Caco-2 (cell line): ENCODE results near the gene TMEM131L. TPM values are rescaled to one million over a fixed set of nuclear protein-coding genes. Genes with fewer than 3 reads are reported as not detected.
A peak's percentile ranks its signal among the peaks of the same experiment; 100 is the strongest.
"Not testable (repeated sequence)": the region's sequence is repeated elsewhere in the genome, so short reads cannot be mapped to it uniquely, and the experiment has no call there.

ENCODE experiments used
- BruUV-seq: library from RNA; stranded (reverse); fragments of 400-500 nt; replicated peaks from 2 replicates; lab custom pipeline; 2021; lab: Mats Ljungman, UMichigan
- CTCF ChIA-PET: fragments of 300-600 bp; sonication (Branson Sonifier 250); formaldehyde crosslinking; loops from one replicate; lab custom pipeline; 2022; ENCODE audit warnings: antibody characterized with exemption; lab: Charles Lee
- POLR2A ChIA-PET: fragments of 300-600 bp; sonication (Branson Sonifier 250); formaldehyde crosslinking; loops from one replicate; lab custom pipeline; 2022; ENCODE audit warnings: antibody characterized with exemption; lab: Charles Lee
- DNase-seq, 2 experiments: peaks; one replicate each; pipeline versions ENCODE4 v3.0.0 to v3.0.0-alpha.2; 2020 to 2022
- H3K27me3 ChIP-seq: replicated peaks from 2 replicates; pipeline ENCODE4 v1.6.0; 2011; ENCODE audit warnings: low read length; ENCODE audit not compliant: control insufficient read depth, insufficient read depth
- H3K36me3 ChIP-seq: 2 replicates; pipeline ENCODE4 v1.5.1; 2011; ENCODE audit warnings: low read length; ENCODE audit not compliant: control insufficient read depth, insufficient read depth
- H3K4me1 ChIP-seq: fragments of 250-450 bp; sonication (Bioruptor Pico); 2 replicates; pipeline ENCODE4 v1.5.1; 2020; ENCODE audit warnings: mild to moderate bottlenecking
- H3K4me3 ChIP-seq: 2 replicates; pipeline ENCODE4 v1.5.1; 2011; ENCODE audit warnings: low read depth, mild to moderate bottlenecking, control low read depth, low read length
- H3K9me3 ChIP-seq: fragments of 250-450 bp; sonication (Bioruptor Pico); 2 replicates; pipeline ENCODE4 v1.5.1; 2020; ENCODE audit warnings: mild to moderate bottlenecking, moderate library complexity
- H3K27ac Mint-ChIP-seq: one replicate; pipeline ENCODE4 v1.8.0; 2022; ENCODE audit warnings: mixed read lengths; ENCODE audit not compliant: unreplicated experiment
- H3K27me3 Mint-ChIP-seq: one replicate; pipeline ENCODE4 v1.8.0; 2022; ENCODE audit warnings: mixed read lengths; ENCODE audit not compliant: insufficient read depth, unreplicated experiment
- H3K36me3 Mint-ChIP-seq: one replicate; pipeline ENCODE4 v1.8.0; 2022; ENCODE audit warnings: mild to moderate bottlenecking, mixed read lengths; ENCODE audit not compliant: insufficient read depth, unreplicated experiment
- H3K4me1 Mint-ChIP-seq: one replicate; pipeline ENCODE4 v1.8.0; 2022; ENCODE audit warnings: low read depth, mixed read lengths; ENCODE audit not compliant: unreplicated experiment
- H3K4me3 Mint-ChIP-seq: one replicate; pipeline ENCODE4 v1.8.0; 2022; ENCODE audit warnings: mild to moderate bottlenecking, moderate library complexity, mixed read lengths; ENCODE audit not compliant: unreplicated experiment
- H3K9me3 Mint-ChIP-seq: one replicate; pipeline ENCODE4 v1.8.0; 2022; ENCODE audit warnings: mixed read lengths; ENCODE audit not compliant: unreplicated experiment
- CTCF ChIP-seq, 2 experiments: fragments of 200-600 bp in 1 of 2; IDR thresholded peaks; 1 replicate in 1 of 2; 2 replicates in 1 of 2; pipeline versions ENCODE4 v1.5.1 to v1.8.0; 2011 to 2022; ENCODE audit warnings: antibody characterized with exemption in 1 of 2, control low read depth in 1 of 2, inconsistent platforms in 1 of 2, low read depth in 1 of 2, low read length in 1 of 2, mild to moderate bottlenecking in 1 of 2, moderate library complexity in 1 of 2; ENCODE audit not compliant: insufficient read depth in 1 of 2, severe bottlenecking in 1 of 2, unreplicated experiment in 1 of 2
- intact Hi-C: fragments of 100-400 bp; cut with micrococcal nuclease; formaldehyde crosslinking; loops from one replicate; pipeline ENCODE4 v1.10.0; 2022; ENCODE audit not compliant: unreplicated experiment
- total RNA-seq: library from RNA; stranded (reverse); gene quantifications from 2 replicates; pipeline ENCODE4 v1.2.3, GENCODE V29; 2022

Gene TMEM131L
- total RNA-seq, 1 experiment from 2014 or later = 20.8 TPM

GRCh38 chr4:153661908-153662307 is 195.7 kb downstream of the TMEM131L start:
- no peak for DNase-seq
- H3K4me1 Mint-ChIP-seq = peaks cover 5% of the 10 kb centered on the region
- no peak overlapping the region for H3K4me3 ChIP-seq
- TF ChIP-seq CTCF (IDR thresholded peaks at IDR 0.05; ENCODE audit: insufficient read depth in 1 of 2, low read depth in 1 of 2, low read length in 1 of 2, severe bottlenecking in 1 of 2, unreplicated experiment in 1 of 2) = no peak
- 0 out of 2 replicates have a peak, but pooled peaks cover 6% of the 10 kb centered on the region for H3K9me3 ChIP-seq
- H3K36me3 Mint-ChIP-seq = no peaks in the 10 kb centered on the region
- intact Hi-C loops = loop anchor here (2.0 kb wide), 1 partner anchor 61 kb away; no protein-coding TSS in a partner anchor
- H3K27me3 ChIP-seq = no peaks in the 10 kb centered on the region
- POLR2A ChIA-PET = no interaction called here
- peaks cover 13% of the 10 kb centered on the region for H3K4me1 ChIP-seq
- CTCF ChIA-PET = no interaction called here
- H3K9me3 Mint-ChIP-seq = peaks cover 21% of the 10 kb centered on the region
- BruUV-seq = no TSS peak
- no peak overlapping the region for H3K4me3 Mint-ChIP-seq
- H3K27ac Mint-ChIP-seq = no peak overlapping the region
- no peaks in the 10 kb centered on the region for H3K36me3 ChIP-seq
- no peaks in the 10 kb centered on the region for H3K27me3 Mint-ChIP-seq

GRCh38 chr4:153663667-153664066 is 197.5 kb downstream of the TMEM131L start:
- BruUV-seq = no TSS peak
- Histone ChIP-seq H3K27me3 (no peaks in the 10 kb centered on the region), H3K4me3 (no peak overlapping the region), H3K9me3 (0 out of 2 replicates have a peak, but pooled peaks cover 6% of the 10 kb centered on the region), H3K36me3 (no peaks in the 10 kb centered on the region), H3K4me1 (peaks cover 16% of the 10 kb centered on the region)
- DNase-seq = no peak
- Mint-ChIP-seq H3K4me3 (no peak overlapping the region), H3K9me3 (peaks cover 34% of the 10 kb centered on the region), H3K36me3 (no peaks in the 10 kb centered on the region), H3K27ac (no peak overlapping the region), H3K27me3 (no peaks in the 10 kb centered on the region), H3K4me1 (peaks cover 9% of the 10 kb centered on the region)
- intact Hi-C loops = no loop called here
- no peak for TF ChIP-seq CTCF (IDR thresholded peaks at IDR 0.05; ENCODE audit: insufficient read depth in 1 of 2, low read depth in 1 of 2, low read length in 1 of 2, severe bottlenecking in 1 of 2, unreplicated experiment in 1 of 2)
- POLR2A ChIA-PET = no interaction called here
- CTCF ChIA-PET = no interaction called here

- POLR2A ChIA-PET, intact Hi-C loops, BruUV-seq, H3K36me3 Mint-ChIP-seq, CTCF ChIA-PET, H3K27me3 ChIP-seq, DNase-seq, H3K4me3 ChIP-seq, H3K4me3 Mint-ChIP-seq, H3K36me3 ChIP-seq, H3K4me1 Mint-ChIP-seq, H3K27me3 Mint-ChIP-seq, H3K9me3 ChIP-seq: not testable (repeated sequence)
- peak overlapping the region; percentile 63 for H3K27ac Mint-ChIP-seq
- H3K4me1 ChIP-seq = peaks cover 16% of the 10 kb centered on the region
- peaks cover 34% of the 10 kb centered on the region for H3K9me3 Mint-ChIP-seq
Observed at GRCh38 chr4:153666505-153666904, 200.3 kb downstream of the TMEM131L start.

- no peaks in the 10 kb centered on the region for H3K27me3 ChIP-seq
- no peaks in the 10 kb centered on the region for H3K36me3 ChIP-seq
- Mint-ChIP-seq H3K36me3 (no peaks in the 10 kb centered on the region), H3K27ac (no peak overlapping the region), H3K4me1 (peaks cover 9% of the 10 kb centered on the region), H3K4me3 (no peak overlapping the region), H3K9me3 (peaks cover 16% of the 10 kb centered on the region), H3K27me3 (no peaks in the 10 kb centered on the region)
- TF ChIP-seq CTCF (IDR thresholded peaks at IDR 0.05; ENCODE audit: insufficient read depth in 1 of 2, low read depth in 1 of 2, low read length in 1 of 2, severe bottlenecking in 1 of 2, unreplicated experiment in 1 of 2) = no peak
- no TSS peak for BruUV-seq
- CTCF ChIA-PET = no interaction called here
- intact Hi-C loops = no loop called here
- POLR2A ChIA-PET = no interaction called here
- peaks cover 16% of the 10 kb centered on the region for H3K4me1 ChIP-seq
- no peak overlapping the region for H3K4me3 ChIP-seq
- DNase-seq = no peak
- H3K9me3 ChIP-seq = 0 out of 2 replicates have a peak, but pooled peaks cover 6% of the 10 kb centered on the region
Observed at GRCh38 chr4:153668647-153669046, 202.5 kb downstream of the TMEM131L start.
